Stimulated activated CD8-positive, alpha-beta memory T cell treated with anti-CD3 and anti-CD28 coated beads, Interleukin-12 subunit alpha, Interleukin-12 subunit beta, amount 100 ng/mL, for 4 hours (primary cell): Measurements from ENCODE around the gene SAMMSON.

ENCODE experiments used
- DNase-seq: peaks from one replicate; pipeline ENCODE4 v3.0.0-alpha.2; 2020; ENCODE audit warnings: low read depth

SAMMSON gene

DNA sequence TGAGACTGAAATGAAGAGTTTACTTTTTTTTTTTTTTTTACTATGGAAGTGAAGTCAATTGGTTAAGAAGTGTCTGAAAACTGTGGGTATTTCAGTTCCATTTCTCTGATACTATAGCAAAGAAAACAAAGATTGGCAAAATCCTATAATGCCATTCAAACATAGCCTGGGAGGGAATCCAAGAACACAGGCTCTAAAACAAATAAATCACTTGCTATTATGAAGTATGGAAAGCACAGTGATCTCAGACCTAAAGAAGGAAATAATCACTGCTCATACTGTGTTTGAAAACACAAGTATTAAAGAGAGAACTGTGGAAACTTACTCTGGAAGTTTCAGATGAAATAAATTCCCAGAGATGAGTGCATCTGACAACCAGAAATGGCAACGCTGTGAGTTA is 12.0 kb downstream of the SAMMSON start:
- DNase-seq = no peak

DNA sequence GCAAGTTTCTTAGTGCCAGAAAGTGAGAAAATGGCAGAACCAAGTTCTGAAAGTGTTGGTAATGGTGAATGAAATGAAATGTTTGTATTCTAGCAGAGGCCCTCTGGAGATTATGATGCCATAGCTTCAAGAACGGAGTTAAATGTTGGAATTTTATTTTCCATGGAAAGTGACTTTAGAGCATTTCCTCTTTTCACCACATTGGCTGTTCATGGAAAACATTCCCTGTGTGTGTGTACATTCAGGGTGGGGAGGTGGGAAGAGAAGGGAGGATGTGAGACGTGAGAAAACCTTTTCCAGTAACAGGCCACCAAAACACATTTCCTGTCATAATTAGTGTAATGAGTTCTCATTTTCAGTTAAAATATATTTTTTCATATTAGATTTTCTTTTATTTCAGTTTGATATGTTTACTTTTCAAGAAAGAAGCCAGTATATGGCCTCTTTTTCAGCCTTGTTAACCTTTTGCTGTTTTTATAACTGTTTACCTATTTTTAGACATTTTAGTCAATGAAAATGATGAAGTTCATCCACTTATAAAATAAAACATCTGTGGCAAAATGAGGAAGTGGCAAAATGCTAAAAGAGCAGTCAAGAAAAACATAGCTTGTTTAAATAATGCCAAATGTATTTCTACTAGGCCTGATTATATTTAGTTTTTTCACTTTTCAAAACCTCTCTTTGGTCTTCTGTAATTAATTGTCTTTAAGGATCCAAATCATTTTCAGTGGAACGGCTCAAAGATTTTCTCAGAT is 21.6 kb downstream of the SAMMSON start:
- no peak for DNase-seq

DNA sequence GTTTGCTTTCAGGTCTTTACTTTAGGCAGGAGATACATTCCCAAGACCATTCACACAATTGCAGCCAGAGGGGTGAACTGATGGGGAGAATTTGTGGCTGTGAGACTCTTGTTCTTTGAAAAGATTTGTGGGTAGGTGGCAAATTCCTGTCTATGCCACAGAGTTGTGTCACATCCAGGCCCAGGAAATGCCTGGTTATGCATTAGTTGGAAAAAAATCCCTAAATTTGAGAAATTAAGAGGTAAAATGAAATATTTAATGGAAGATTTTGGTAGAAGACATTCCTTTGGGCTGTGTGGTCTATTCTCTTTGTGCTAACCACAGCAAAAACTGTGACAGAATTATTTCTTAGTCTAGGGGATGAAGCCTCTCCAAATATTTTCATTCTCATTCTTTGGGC is 28.8 kb downstream of the SAMMSON start:
- no peak for DNase-seq

DNA sequence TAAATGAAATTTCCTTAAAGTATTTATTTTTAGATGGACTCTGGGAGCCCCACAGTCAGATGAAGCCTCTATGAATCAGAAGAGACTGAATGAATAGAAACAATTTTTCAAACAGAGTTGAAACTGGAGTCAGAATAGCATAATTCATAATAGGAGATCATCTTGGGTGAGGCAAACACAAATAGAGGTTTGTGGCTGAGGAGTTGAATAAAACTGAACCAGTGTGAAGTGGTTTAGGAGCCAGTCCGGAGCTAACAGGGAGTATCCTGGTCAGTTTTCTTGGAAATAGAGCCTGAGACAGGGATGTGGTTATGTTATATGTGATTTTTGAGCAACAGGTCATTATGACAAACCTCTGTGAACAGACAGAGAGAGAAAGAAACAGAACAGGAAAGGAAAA is 39.2 kb downstream of the SAMMSON start:
- DNase-seq = no peak

DNA sequence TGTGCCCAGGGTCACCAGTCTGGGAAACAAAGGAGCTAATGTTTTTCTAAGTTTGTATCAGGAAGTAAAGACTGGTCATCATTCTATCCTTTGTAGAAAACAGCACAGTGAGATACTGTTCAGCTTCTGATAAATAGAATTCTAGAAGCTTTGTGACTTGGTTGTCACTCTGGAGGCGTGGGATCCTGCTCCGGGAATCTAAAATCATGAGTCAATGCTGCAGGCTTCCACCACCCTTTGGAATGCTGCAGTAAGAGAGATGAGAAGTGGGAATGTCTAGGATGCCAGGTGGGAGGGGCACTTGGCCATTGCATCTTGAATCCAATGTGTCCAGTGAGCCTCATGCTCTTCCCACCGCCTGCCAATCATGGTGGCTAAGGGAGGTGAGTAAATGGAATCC is 40.9 kb downstream of the SAMMSON start:
- DNase-seq = no peak

DNA sequence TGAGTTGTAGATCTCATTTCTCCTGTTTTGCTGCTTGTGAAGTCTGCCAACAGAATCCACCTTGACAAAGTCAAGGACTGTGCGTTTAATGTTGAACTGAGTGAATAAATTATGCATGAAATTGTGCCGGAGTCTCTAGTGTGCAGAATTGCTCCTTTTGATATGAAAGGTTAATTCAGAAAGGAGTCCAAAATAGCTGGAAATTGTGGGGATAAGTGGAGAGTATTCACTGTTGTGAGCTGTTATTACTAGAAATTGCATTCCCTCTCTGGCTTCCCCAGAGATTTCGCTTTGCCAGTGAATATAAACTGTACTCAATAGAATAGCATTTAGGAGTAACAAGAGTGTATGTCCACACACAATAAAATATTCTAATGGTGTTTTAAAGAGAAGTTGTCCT is 43.1 kb downstream of the SAMMSON start:
- no peak for DNase-seq

DNA sequence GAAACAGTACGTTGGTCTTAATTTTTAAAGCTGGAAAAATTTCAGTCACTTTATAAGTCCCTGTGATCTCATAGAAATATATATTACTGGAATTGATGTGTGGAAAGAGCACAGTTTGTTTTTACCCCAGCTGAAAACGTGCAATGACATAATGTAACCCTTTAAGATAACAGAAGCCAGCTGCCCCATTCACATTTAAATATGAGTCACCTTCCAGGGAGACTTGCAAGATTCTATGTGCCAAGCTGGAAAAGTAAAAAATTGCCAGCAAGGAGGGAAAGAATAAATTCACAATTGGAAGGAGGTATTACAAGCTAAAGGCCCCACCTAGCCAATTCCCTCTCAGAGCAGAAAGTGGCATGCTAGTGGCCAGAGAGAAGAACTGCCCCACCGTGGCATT is 50.2 kb downstream of the SAMMSON start:
- no peak for DNase-seq

DNA sequence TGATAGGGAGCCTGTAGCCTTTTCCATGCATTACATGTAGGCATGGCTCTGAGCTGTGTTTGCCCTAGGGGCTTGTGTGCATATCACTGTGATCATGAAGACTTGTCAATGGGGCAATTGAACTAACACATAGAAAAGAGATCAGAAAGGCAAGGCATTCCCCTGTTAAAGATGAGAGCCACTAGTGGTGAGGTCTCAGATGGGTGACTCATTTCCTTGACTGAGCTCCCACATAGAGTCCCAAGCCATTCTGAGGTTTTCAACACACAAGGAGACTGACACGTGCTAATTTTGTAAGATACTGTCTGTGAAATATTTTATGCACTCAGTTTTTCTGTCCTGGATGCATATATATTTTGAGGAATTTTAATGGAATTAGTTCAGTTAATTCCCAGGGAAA is 53.8 kb downstream of the SAMMSON start:
- DNase-seq = no peak

DNA sequence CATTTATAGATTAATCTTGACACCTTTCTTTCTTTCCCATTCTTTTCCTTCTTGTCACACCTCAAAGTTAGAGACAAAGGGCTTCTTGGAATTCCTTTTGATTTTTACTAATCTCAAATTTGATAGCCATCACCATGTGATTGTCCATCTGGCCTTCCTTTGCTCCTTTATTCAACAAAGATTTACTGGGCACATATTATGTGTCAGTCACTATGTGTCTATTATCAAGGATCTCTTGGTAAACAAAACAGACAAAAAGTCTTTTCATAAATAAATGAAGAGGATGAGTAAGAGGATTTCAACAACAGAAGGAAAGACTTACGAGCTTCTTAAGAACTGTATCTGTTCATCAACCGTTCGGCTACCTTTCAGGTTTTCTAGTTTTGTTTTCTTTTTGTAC is 56.5 kb downstream of the SAMMSON start:
- no peak for DNase-seq

DNA sequence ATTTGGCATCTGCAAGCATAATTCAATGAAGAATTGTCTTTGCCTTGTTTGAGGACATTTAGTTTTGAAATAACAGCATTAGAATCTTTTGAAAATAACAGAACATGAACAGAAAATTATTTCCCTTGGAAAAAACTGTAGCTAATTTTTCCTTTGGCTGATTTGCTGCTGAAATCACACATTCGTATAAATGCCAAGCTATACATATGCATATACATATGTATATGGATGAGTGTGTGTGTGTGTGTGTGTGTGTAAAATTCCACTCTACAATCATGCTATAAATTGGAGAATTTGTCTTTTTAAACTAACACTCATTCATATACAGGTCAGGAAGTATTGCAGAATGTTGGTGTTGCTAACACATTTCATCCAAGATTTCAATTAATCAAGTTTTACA is 57.9 kb downstream of the SAMMSON start:
- DNase-seq = no peak

DNA sequence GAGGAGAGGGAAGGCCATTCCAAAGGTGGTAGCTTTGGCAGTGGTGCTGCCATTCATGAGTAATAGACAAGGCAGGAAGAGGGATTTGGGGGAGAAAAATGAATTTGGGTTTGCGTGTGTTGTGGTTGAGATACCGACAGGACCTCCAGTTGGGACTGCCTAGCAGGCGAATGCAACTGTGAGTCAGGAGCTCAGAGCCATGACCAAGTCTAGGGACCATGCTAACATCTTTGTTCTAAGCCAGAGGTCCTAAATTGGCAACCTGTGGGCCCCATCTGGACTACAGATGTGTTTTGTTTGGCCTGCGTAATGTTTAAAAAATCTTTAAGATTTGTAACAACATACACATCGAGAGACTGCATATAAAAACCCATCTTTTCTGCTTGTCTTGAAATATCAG is 61.6 kb downstream of the SAMMSON start:
- DNase-seq = no peak

DNA sequence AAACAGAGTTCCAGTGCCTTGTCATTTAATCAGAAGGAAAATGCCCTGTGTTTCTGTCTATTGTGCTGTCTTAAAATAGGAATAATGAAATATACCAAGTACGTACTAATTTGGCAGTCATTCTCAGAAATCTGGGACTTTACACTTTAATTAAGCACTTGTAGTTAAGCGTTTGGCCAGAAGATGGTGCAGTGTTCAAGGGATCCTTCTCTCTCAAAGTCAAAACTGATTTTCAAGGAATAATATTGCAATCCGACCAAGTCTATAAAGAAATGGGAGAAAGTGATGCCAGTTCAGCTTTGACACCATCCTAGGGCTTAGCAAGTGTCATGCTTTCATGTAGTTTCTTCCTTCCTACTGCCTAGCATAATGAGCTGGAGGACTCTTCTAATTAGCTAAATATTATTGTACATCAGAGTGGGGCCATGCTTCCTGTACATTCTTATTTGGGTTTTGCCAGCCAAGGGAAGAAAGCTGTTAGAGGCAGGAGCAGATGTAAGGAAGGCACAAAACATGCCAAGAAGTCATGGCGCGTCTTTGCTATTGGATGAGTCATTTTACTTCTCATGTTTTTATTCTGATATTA is 64.8 kb downstream of the SAMMSON start:
- no peak for DNase-seq

DNA sequence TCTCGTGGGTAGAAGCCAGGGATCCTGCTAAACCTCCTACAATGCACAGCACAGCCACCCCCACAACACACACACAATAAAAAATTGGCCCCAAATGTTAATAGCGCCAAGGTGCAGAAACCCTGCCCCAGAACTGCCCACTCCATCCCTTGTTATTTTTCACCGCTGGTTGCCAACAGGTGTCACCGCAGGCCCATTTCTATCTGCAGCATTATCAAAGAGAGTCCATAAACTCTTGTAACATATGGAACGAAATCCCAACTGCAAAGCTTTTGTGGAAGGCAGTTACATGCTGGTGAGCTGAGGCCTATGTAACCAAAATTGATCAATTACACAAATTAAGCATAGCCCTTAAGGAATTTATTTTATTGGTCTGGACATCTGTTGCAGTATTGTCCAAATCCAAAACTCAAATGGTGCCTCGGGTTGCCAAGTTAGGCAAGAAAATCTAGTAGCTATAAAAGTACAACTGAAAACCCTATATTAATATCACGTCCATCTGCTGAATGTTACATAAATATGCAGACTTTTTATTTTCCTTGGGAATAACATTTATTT is 66.2 kb downstream of the SAMMSON start:
- DNase-seq = no peak

DNA sequence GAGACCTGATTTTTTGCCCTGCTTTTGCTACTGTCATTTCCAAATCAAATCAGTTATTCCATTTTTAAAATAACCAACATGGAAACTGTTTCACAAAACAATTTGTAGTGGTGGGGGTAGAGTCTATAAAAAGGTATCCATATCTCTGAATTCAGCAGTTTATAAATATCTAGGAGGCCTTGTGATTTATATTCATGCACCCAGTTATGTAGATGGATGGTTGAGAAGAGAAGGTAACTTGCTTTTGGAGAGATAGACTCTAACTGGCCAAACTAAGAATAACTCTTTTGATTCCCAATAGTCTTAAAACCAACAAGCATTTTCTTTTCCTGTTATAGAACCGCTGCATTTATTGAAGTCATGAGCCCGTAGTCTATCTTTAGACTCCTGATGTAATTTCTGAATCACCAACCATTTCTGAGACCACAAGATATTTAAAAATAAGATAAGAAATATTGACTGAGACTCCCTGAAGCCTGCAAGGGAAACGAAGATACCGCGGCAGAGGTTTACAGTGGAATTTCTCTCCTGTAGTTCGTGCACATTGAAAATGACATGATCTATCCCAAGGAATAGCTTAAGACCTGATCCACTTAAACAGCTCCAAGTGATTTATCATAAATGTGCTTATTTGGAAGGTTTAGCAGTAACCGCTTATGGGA is 68.5 kb downstream of the SAMMSON start:
- no peak for DNase-seq

DNA sequence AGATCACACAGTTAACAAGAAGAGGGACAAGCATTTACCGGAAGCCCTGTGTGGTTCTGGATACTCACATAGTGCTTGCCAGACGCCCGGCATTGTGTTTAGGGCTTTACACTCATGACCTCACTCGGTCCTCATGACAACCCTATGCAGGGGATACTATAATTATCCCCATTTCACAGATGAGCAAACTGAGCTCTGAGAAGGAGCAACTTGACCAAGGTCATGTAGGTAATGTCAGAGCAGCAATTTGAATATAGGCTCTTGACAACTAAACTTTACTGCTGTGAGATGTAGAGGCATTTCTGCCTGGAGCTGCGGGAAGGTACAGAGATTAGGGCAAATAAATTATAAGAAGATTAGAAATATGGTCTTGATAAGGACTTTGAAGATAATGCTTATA is 70.0 kb downstream of the SAMMSON start:
- DNase-seq = no peak

DNA sequence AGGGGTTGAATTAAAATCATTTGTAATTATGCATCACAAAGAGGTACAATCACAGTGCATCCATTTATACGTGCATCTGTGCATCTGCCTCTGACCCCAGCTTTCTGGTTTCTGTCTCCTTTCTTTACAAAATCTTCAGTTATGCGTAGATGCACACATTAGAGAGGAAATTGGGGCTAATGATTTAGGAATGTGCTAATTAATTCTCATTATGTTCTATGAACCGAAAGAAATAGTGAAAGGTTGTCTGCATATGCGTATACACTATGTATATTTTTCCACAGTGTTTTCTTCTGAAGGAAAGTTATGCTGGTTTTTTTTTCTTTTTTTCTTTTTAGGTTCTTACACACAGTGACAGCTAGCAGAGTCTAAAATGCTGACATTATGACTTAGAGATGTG is 71.6 kb downstream of the SAMMSON start:
- DNase-seq = no peak

DNA sequence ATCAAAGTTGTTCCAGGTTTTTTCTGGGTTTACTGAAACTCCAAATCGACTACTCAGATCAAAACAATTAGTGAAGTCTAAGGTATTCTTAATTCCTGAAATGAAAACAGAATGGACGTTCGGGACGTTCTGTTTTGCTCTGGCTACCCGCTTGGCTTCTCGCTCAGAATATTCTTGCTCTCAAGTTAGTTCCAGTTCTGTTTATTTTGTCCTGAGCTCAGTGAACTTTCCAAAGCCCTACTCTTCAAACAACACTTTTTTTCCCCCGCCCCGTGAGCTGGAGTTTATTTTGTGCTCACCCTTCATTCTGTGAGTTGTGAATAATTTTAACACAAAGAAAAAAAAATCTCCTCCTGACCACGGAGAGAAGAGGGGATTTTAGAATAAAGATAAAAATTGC is 72.6 kb downstream of the SAMMSON start:
- no peak for DNase-seq

DNA sequence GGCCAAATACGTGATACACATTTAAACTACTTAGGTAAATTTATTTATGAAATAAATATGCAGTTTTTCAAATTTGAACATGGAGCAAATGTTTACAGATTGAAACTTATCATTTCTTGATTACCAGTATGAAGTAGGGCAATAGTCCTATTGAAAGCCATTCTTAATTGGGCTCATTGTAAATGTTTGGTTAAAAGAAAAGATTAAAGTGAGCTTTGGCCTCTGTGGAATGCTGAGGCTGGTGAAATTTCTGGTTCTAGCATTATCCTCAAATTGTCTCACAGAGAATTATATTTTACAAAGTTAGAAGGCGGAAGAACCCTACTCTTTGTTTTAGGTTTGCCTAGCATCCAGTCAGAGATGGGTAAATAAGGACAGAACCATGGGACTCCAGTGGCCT is 73.2 kb downstream of the SAMMSON start:
- DNase-seq = no peak

DNA sequence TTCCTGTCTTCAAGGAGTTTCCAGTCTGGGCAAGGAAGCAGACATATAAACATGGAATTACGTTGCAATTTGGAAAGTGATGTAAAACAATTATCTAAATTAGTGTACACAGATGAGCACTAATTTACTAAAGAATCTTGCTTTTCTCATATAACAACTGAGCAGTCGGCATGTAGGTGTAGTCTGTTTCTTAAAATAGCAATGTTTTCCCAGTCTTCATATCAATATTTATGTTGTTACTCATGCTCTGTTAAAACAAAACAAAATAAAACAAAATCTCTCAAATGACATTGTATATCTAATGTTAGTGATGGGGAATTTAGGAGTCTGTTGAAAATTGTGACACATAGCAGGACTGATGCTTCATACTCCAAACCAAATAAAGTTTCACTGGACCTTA is 75.6 kb downstream of the SAMMSON start:
- no peak for DNase-seq

DNA sequence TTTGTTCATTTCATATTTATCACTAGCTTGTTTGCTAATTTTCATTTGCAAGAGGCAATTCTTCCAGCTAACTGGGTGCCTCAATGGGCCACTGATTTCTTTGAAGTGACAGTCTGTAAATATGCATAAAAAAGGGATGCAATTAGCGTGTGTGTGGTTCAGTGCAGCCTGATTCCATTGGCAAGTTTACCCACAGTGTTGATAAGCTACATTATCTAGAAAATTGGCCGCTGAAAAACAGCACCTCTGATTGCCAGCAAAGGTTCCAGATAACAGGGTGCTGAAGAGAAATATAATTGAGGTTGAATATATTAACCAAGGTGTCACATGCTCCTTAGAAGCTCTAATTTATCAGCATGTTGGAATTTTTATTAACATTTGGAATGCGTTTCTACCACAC is 76.9 kb downstream of the SAMMSON start:
- DNase-seq = no peak

DNA sequence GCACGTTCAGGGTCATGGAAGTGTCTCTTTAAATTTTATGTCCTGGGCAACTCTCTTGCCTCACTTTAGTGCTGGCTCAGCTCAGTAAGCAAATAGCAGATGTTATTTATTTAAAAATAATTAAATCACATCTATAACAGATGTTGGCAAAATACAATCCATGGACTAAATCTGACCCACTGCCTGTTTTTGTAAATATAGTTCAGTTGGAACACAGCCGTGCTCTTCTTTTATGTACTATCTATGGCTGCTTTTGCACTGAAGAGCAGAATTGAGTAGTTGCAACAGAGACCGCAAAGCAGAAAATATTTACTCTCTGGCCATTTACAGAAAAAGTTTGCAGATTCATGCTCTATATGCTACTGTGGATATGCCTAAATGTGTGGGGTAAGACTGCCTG is 79.2 kb downstream of the SAMMSON start:
- DNase-seq = no peak

DNA sequence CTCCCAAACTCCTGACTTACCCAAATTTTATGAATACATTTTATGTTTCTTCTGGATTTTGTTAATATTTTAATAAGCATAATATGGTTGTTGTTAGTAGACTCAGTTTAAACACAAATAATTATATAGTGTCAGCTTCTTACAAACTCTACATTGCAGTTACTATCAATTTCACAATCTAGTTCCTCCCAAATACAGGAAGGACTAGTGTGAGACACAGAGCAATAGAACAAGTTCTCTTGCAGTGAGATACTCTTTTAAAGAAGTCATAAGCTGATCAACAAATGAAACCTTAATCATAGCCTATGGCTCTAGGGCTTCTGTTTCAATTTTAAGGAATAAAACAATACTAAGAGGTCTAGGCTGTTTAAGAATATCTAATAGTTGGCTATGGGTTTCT is 86.1 kb downstream of the SAMMSON start:
- no peak for DNase-seq

DNA sequence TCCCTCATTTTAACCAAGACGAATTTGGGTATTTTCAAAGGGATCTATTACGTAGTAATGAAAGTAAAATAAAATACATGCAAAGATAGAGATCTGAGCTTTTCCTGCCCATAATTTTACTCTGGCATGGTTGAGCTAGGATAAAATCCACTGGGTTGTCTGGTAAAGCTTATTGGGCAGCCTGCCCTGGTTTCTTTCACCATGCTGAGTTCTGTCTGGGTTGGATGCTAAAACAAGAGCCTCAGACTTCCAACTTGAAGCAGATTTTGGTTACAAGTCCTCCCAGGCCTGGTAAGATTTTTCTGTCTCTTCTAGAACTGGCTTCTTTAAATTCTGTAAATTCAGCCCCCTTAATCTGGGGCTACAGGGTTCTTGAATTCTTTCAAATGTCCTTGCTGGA is 86.8 kb downstream of the SAMMSON start:
- no peak for DNase-seq
